HL-60/S4 treated with phorbol 12-myristate 13-acetate at 8.2 ng/mL for 4 days and 3 days (cell line): ENCODE data around the gene CASZ1.

Source experiments
- in situ Hi-C: fragments of 300-500 bp; cut with MboI; formaldehyde crosslinking; loops from 2 replicates; pipeline ENCODE4 v1.15.0; 2022; ENCODE audit warnings: low sequenced_read_pairs

The CASZ1 gene

DNA sequence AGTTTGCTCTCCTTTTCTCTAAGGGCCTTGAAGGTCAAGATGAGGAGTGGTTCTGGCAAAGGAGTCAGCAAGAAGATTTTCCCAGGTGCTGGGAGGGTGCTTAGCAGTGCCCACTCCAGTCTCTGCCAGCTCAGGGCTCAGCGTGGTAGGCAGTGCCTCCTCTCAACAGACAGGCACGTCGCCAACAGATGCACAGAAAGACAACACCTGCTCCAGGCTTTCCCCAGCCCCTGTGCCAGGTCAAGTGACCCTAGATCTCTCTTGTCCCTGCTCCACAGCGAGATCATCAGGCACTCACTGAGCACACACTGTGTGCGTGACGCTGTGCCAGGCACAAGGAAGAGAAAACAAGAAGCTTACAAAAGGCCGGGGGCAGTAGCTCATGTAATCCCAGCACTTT is 86.0 kb downstream of the CASZ1 start:
- in situ Hi-C loops = no loop called here

DNA sequence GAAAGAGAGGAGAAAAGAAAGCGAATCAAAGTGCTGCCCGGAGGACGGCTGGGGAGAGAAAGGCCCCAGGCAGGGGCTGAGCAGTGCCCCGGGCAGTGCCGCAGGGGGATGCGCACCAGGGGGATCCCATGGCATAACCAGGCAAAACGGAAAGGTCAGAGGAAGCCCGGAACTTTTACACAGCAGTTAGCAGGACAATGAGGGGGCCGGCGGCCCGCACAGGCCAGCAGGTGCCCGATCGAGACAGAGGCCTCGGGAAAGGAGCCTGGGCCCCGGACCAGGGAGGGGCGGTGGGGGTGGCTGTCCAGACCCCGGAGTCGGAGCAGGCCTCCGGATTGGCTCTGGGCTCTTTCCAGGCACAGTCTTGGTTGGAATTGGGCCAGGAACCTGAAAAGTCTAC is 86.8 kb downstream of the CASZ1 start:
- in situ Hi-C loops = no loop called here

DNA sequence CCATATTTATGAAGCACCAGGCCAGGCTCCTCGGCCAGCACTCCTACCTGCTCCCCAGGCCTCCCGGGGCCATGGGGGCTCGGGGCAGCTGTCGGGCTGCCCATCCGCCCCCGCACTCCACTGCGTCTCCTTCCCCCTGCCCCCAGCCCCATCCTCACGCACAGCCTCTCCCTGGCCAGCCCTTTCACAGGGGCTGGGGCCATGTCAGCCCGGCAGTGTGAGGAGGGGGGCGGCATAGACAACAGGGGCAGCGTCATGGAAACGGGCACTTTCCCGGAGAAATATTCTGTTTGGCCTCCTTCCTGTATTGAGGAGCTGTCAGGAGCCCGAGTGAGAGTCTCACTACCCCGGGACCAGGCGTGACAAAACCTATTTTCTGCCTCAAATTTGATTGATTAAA is 87.3 kb downstream of the CASZ1 start:
- in situ Hi-C loops = no loop called here

DNA sequence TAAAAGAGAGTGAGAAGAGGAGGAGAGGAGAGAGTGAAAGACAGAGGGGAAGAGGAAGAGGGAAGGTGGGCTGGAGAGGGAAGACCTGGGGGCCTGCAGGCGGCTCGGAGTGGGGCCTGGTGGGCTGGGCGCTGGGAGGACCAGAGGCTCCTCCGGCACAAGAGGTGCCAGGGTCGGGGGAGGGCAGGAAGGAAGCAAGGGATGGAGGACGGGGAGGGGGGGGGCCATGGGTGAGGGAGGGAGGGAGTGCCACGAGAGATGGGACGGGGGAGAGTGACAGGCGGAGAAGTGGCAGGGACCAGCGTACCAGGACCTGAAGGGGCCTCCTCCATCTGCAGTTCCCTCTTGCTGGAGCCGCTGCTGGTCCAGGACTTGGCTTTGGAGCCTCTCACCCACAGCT is 87.7 kb downstream of the CASZ1 start:
- in situ Hi-C loops = no loop called here

DNA sequence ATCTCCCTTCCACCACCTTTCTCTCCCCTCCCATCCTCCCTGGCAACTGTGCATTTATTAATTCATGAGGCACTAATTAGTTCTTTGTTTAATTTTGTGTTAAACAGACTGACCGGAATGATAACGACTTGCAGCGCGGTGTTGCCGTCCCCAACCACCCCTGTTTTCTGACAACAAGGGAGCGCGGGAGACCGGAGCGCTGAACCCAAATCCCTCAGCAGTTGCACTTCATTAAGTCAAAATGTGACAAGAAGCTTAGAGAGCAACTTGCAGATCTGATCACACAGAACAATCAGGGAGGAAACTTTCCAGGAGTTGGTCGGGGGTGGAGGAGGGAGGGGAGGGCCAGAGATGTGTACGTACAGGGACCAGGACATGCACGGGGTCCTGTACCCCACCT is 89.2 kb downstream of the CASZ1 start:
- in situ Hi-C loops = no loop called here

DNA sequence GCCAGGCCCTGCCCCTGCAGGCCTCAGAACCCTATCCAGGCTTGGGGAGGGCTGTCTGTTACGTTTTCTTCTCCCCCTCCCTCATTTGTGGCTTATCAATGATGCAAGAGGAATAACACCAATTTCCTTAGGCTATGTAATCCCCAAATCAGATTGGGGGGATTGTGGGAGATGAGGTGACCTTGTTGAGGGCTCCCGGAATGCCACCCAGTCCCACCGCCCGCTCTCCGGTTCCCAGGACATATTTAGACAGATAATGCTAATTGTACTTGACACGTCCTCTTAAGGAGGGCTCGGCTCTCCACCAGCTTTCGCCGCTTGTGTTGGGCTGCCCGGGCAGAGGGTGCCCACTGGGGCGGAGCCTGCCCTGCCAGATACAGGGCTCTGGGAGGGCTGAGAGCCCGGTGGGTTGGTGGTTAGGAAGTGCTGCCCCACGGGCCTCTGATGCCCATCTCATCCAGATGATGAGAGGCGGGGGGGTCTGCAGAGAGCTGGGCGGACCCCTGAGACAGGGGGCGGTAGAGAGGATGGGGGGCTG is 90.0 kb downstream of the CASZ1 start:
- in situ Hi-C loops = no loop called here

DNA sequence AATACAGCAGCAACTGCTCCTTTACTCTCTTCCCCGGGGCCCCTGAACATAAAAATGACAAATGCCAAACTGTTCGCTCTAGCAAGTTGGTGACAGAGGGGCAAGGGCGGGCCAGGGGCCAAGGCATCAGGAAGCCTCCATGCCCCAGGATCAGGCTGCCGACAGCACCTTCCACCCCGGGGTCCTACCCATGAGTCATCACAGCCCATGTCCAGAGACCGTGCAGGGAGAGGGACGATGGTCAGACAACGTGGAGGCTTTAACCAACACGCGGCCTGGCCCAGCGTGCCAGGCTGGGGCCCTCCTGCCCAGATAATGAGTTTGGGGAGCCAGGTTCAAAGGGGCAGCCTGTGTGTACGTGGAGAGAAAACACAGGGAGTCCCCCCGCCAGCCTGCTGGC is 90.5 kb downstream of the CASZ1 start:
- in situ Hi-C loops = no loop called here

DNA sequence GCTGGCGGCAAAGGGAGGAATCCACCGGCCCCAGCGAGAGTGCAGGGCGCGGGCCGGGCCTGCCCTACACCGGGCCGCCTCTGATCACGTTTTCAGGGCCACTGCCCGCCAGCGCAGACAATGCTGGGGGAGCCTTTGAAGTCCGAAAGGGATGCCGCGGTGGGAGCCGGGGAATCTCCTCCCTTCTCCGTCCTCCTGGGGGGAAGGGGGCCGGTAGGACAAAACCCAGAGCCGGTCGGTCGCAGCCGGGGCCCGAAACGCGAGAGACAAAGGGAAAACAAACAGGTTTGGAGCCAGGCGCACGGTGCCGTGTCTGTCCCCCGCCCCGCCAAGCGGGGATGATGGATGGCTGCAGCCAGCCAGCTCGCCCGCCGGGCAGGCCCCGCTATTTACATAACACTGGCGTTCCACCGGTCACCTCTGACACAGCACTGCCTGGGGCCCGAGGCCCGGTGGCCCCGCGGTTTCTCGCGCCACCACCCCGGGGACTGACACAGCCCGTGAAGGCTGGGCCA is 92.0 kb downstream of the CASZ1 start:
- in situ Hi-C loops = no loop called here

DNA sequence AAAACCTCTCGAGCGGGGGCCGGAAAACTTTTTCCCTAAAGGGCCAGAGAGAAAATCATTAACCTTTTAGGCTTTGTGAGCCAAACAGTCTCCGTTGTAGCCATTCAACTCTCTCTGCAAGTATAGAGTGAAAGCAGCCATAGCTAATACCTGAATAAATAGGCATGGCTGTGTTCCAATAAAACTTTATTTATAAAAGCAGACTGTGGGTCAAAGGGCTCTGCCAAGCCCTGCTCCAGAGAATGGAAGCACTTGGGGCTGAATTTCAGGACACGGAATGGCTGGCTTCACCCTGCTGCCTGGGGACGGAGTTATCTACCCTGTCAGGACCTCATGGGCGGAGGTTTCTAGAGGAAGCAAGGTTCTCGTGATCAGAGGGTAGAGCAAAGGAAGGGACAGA is 92.7 kb downstream of the CASZ1 start:
- in situ Hi-C loops = no loop called here

DNA sequence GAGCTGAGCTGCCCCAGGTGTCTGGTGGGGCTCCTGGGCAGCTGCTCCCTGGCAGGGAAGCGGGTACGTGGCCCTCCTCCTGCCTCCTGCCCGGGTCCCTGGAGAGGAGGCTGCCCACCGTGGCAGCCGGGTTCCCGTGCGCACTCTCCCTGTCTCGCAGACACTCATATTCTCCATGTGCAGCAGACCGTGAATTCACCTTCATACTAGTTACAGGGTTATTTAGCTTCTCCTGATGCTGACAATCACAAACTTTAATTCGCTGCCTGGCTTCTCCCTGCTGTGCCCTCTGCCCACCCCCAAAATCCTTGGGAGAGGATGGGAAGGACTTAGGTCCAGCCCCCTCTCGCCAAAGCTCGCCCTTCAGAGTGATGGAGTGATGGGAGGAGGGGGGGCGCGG is 95.3 kb downstream of the CASZ1 start:
- in situ Hi-C loops = no loop called here

DNA sequence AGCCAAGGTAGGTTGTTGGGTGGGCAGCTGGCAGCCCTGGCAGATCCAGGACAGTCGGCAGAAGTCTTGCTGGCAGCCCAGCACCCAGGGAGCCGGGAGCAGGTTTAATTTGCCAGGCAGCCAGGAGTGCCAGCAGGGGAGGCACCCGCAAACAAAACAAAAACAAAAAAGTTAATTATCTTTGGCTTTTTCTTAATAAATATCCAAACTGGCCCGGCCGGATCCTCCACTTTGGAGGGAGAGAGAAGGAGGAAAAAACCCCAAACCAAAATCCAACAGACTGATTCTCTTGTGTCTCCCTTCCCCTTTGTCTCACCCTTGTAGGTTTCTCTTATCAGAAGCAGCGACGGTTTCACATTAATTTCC is 97.0 kb downstream of the CASZ1 start:
- in situ Hi-C loops = no loop called here

DNA sequence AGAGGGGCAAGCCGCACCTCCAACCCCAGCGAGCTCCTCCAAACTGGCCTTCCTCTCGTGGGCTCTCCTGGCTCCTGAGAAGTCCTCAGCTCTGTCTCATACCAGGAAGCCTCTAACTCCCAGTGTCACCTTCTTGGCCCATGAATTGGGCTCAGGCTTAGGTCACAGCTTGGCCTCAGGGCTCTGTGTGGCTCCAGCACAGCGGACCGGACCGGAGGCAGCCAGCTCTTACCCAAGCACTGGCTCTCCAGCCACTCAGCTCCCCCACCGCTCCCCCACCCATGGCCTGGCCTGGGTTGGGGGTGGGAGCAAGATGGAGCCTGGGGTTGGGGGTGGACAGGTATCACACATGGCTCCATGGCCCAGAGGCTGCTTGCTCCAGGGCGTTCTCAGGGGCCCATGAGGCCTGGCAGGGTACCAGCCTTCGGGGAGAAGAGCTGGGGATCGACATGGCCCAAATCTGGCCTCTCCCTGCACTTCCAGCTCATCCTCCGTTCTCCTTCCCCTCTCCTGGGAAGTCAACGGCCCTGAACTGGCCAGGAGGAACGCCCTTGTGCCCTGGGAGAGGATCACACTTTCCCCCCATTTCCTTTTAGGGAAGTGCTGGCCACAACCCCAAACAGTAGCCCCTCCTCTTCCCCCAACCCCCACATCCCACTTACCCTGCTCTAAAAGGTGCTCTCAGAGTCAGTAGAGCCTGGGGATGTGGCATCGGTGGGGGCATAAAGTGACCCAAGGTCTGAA is 97.5 kb downstream of the CASZ1 start:
- in situ Hi-C loops = no loop called here

DNA sequence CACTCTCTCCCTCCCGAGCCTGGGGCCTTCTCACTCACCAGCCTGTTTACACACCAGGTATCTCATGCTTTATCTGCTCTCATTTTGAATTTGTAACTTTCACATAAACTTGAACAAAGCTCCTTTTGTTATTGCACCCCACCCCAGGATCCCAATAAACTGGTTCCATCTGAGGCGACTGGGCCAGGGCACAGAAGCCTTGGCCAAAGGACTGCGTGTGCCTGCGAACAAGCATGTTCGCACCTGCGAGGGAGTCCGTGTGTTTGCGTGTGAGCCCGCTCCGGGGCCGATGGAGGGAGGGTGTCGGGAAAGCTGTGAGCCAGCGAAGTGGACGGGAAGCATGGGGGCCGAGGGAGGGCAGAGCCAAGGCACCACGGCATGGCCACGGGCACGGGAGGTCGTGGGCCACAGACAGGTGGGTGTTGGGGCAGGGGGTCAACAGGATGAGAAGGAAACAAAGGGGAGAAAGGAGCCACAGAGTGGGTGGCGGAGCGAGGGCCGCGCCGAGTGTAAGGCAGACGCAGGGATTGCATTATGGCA is 98.8 kb downstream of the CASZ1 start:
- in situ Hi-C loops = no loop called here

DNA sequence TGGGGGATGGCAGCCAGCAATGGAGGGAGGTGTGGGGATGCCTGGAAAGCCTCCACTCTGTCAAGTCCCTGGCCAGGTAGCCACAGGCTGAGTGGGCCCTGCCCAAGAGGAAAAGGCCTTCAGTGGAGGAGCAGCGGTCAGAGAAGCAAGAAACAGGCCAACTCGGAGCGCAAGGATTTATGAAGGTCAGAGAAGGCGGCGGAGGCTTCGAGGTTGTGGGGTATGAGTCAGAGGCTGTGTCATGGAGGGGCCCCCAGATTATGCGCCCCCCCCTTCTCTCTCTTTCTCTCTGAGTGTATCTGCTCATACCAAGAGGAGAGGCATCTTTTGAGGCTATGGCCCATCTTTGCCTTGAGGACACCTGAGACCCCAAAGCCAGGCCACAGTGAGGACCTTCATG is 99.5 kb downstream of the CASZ1 start:
- in situ Hi-C loops = no loop called here

DNA sequence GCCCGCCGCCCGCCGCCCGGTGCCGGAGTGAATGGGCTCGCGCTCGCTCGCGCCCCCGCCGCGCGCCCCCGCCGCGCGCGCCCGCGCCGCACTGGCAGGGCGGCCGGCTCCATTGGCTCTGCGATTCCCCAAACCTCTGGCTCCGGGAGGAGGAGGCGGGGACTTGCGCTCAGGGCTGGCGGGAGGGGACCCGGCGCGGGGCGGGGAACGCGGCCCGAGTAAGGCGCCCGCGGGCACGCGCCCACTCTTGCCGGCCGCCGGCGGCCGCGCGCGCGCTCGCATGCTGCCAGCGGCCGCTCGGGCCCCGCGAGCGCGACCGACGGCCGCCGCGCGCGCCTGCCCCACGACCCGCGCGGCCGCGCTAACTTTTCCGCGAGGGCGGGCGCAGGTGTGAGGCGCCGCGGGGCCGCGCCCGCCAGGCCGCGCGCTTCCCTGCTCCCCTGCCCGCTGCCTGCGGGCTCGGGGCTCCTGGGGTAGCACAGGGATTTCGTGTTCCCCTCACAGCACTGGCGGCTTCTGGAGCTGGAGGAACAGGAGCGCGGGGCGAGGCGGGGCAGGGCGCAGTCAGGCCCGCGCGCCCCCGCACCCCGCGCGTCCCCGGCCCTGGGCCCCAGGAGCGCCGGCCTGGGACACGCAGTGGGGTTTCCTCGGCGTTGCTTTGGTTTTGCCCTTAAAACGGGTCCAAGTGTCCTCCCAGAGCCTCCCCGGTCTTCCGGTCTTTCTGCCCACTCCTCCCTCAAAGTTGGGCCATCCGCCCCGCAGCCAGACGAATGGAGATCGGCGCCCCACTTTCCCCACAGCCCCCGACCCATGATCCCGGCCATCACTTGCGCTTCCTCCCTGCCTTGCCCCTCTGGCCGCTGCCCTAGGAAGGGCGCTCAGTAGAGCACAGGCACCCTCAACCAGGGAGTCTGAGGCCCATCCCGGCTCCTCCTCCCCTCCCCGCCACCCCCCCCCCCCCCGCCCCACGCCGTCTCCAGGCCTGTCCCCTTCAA is 101.5 kb downstream of the CASZ1 start:
- in situ Hi-C loops = no loop called here

DNA sequence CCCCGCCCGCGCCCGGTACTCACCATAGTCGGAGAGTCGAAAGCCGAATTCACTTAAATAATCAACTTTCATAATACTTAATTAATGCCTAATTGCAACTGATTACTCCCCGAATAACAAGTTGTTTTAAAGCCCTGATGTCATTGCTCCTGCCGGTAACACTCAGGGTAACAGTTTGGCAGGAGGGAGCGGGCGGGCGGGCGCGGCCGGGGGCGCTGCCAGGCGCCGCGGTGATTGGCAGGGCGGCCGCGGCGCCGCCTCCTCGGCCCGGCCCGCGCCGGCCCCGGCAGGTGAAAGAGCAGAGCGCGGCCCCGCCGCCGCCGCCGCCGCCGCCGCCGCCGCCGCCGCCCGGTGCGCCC is 102.2 kb downstream of the CASZ1 start:
- in situ Hi-C loops = no loop called here

DNA sequence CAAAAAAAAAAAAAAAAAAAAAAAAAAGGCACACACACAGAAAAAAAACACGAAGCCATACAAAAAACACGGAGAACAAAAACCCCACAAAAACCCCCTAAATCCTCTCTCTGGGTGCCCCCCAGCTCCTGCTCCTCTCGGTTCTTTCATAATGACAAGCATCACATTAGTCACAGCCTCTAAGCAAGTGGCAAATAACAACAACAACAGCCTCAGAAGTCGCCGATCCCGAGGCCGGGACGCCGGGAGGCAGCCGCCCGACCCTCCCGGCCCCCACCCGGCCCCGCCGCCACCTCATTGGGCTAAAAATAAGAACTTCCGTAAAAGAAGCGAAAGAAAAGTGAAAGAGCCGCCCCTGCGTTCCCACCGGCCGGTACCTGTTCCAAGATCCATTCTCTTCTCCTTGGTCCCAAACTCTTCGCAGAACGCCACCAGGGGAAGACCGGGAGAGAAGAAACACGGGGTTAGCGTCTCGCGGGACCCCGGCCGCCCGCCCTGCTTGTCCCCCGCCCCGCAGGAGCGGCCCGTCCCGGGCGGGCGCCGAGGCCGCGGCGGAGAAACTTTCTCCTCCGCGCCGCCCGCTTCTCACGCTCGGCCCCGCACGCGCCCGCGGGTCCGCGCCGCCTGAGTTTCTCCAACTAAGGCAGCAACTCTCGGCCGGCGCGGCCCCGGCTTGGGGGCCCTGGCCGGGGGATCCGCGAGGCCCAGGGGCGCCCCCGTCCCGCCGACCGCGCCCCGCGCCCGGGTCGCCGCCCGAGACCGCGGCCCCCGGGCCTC is 102.8 kb downstream of the CASZ1 start:
- in situ Hi-C loops = no loop called here

DNA sequence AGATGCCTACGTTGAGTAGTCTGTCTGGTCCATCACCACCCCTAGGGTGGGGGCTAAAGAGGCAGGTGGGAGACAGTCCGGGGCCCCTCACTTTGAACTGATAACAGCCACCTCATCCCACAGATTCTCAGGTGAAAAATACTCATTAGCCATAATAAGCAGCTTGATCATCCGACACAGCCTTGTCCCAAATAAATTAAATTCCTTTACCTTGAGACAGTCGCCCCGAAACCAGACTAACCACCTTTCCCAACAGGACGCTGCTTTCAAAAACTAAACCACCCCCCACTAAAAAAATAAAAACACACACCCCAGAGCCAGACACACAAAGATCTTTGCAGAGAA is 103.3 kb downstream of the CASZ1 start:
- in situ Hi-C loops = no loop called here

DNA sequence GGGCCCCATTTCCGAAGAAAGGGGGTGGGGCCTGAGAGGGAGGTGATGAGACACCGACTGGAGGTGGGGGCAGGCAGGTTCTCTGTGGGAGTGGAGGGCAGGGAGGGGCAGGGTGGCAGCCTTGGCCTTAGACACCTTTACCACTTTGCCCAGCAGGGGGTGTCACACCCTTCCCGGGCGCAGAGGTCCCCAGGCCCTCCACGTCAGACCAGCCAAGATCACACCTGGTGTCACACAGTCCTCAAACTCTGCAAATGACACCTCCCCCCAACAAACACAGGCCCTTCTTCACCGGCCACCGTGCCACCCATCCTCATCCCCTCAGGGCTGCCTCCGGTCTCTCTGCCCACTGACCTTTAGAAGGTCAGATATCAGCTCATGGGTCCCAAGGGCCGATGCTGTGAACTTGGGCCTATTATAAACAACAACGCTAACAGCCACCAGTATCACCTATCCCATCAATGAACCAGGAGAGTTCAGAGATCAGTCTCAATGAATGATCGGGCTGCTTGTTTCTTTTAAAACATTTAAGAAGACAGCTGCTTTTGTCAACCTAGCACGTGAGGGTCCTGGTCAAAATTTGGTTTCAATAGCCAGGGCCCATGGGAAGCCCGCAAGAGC is 103.9 kb downstream of the CASZ1 start:
- in situ Hi-C loops = no loop called here

DNA sequence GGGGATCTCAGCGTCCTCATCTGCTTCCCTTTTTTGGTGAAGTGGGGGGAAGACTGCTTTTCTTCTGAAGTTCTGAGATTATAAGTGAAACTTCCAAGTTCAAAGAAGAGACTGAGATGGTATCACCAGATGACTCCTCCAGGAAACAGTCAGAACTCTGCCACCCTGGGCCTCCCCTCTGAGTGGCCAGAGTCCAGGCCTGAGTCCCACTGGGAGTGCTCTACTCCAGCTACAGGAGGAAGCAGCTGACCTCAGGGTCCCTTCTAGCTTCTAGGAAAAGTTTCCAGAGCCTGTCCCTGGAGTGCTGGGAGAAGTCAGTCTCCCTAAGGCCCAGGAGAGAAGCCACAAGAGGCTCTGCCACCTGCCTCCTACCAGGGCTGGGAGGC is 104.7 kb downstream of the CASZ1 start:
- in situ Hi-C loops = no loop called here
